Measurements from ENCODE around the gene CALN1.

GRCh38 chr7:72307566-72307965 lies 104.6 kb downstream of the CALN1 start:
- TF ChIP-seq ZNF132 (tag by site-specific recombination; IDR thresholded peaks at IDR 0.05; ENCODE audit: borderline replicate concordance), result no peak
- no peak for TF ChIP-seq ZNF10 (tag by site-specific recombination; IDR thresholded peaks at IDR 0.05)
- no peak for TF ChIP-seq ZNF768 (tag by site-specific recombination; IDR thresholded peaks at IDR 0.05)
- no peak for TF ChIP-seq CTCF (tag by site-specific recombination; IDR thresholded peaks at IDR 0.05)
- TF ChIP-seq SP3 (tag by site-specific recombination; IDR thresholded peaks at IDR 0.05), result no peak
